HPDE6-E6E7 (cell line): Measurements from ENCODE around the gene PPP2R2D.

ENCODE experiments used
- DNase-seq: peaks from one replicate; pipeline ENCODE4 v3.0.0; 2011; ENCODE audit warnings: missing footprints; ENCODE audit errors: extremely low spot score

PPP2R2D gene

GRCh38 chr10:131996466-131997365, 95.9 kb downstream of the PPP2R2D start:
- no peak for DNase-seq

GRCh38 chr10:131997366-131998049, 96.7 kb downstream of the PPP2R2D start:
- peak; percentile 35 for DNase-seq

- DNase-seq, result no peak
Observed at GRCh38 chr10:131998050-131998844, 97.4 kb downstream of the PPP2R2D start.

GRCh38 chr10:131998845-131999681, 98.3 kb downstream of the PPP2R2D start:
- DNase-seq, result no peak

GRCh38 chr10:132001238-132001972, 100.6 kb downstream of the PPP2R2D start:
- DNase-seq, result peak; percentile 42

GRCh38 chr10:132002004-132002403, 101.2 kb downstream of the PPP2R2D start:
- DNase-seq, result no peak

GRCh38 chr10:132003282-132003924, 102.6 kb downstream of the PPP2R2D start:
- DNase-seq, result no peak

- DNase-seq, result no peak
Observed at GRCh38 chr10:132004052-132004451, 103.2 kb downstream of the PPP2R2D start.

- no peak for DNase-seq
Observed at GRCh38 chr10:132005147-132005546, 104.3 kb downstream of the PPP2R2D start.

- no peak for DNase-seq
Observed at GRCh38 chr10:132006966-132007365, 106.2 kb downstream of the PPP2R2D start.

- DNase-seq, result no peak
Observed at GRCh38 chr10:132007681-132008080, 106.9 kb downstream of the PPP2R2D start.
